ENCODE data around the gene SLC52A1. TPM values are rescaled to one million over a fixed set of nuclear protein-coding genes. Genes with fewer than 3 reads are reported as not detected.

SLC52A1 gene
- total RNA-seq, 1 donor from 2014 or later, result not detected

GRCh38 chr17:4998027-4998731 lies 37.0 kb downstream of the SLC52A1 start:
- ATAC-seq (peak; percentile 1), DNase-seq (ENCODE audit: low spot score) (peak; percentile 73)
- intact Hi-C loops (cut with DNase I), result no loop called here

- peak; percentile 96 for DNase-seq (ENCODE audit: low spot score)
- ATAC-seq, result peak; percentile 97
- intact Hi-C loops (cut with DNase I), result no loop called here
Observed at GRCh38 chr17:4997302-4998026, 37.8 kb downstream of the SLC52A1 start, which contains the start of the genes INCA1 and KIF1C. TSS of gene INCA1 (minus strand) at chr17:4997522. CDS start at chr17:4994437, 3,085 bp downstream. TSS of gene KIF1C (plus strand) at chr17:4997950. CDS start at chr17:5000247, 2,297 bp downstream.

GRCh38 chr17:4994081-4994595 lies 41.1 kb downstream of the SLC52A1 start:
- intact Hi-C loops (cut with DNase I), result no loop called here
- ATAC-seq (no peak), DNase-seq (ENCODE audit: low spot score) (no peak)

GRCh38 chr17:4987767-4988567 lies 47.3 kb downstream of the SLC52A1 start:
- DNase-seq (ENCODE audit: low spot score), result peak; percentile 67
- intact Hi-C loops (cut with DNase I), result no loop called here
- peak; percentile 69 for ATAC-seq

DNA sequence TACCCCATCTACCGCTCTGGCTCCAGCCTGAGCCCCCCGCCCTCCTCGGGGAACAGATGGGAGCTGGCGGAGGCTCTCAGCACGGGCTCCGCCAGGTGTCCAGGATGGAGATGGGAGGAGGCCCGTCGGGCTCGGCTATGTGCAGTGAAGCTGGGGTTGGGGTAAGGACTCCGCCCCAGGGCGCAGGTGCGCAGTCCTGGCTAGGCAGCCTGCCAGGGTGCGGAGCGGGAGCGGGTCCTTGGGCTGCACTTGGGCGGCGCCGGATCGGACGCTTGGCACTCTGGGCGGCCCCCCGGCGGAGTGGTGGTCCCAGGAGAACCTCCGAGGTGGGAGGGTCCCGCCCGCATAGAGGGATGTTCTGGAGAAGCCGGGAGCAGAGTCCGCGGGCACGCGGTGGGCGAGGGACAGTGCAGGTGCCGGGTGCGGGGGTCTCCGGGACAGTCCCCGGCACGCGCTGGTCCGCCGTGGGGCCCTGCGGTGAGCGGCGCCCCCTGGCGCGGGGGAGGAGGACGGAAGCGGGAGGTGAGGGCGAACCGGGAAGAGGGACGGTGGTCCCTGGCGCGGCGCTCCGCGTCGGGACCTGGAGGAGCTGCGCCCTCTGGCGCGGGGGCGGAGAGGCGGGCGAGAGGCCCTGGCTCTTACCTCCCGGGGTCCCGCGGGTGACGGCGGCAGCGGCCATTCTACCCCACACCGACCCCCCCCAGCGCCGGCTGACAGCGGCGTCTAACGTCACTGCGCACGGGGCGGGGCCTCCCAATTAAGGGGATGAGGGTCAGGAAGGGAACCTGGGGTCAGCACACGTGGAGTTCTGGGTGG lies 48.1 kb downstream of the SLC52A1 start, which contains the start of gene CAMTA2:
TSS of gene CAMTA2 (minus strand) at position 725 of the 816 bp plus-strand sequence. CDS start 1,453 bp downstream, outside the sequence.
- peak; percentile 96 for DNase-seq (ENCODE audit: low spot score)
- ATAC-seq, result peak; percentile 97
- intact Hi-C loops (cut with DNase I), result no loop called here

DNA sequence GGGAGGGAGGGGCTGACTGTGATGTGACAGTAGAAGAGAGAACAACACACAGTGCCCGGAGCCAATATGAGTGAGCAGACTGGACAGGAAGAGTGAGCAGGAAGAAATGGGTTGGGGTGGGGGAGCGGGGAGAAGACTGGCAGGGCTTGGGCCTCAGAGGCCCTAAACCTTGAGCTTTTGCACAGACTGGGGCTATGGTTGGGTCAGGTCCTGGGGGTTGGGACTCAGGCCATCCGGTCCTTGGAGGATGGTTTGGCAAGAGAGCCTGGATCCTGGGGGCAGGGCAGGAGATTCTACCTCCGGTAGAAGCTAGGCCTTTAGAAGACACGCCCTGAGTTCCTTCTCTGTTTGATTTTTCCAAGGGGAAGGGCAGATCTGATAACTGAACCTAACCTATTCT lies 48.8 kb downstream of the SLC52A1 start:
- ATAC-seq, result peak; percentile 2
- intact Hi-C loops (cut with DNase I), result no loop called here
- DNase-seq (ENCODE audit: low spot score), result no peak

Other genes with a start within 250 kb of the SLC52A1 start
- 5.4 TPM for gene VMO1, start 249.1 kb downstream of the SLC52A1 start, total RNA-seq
- gene GLTPD2, start 246.5 kb downstream of the SLC52A1 start, total RNA-seq, result not detected
- 70.7 TPM for gene PSMB6, start 239.3 kb downstream of the SLC52A1 start, total RNA-seq
- gene PLD2, start 228.3 kb downstream of the SLC52A1 start, total RNA-seq, result 47.0 TPM
- 95.0 TPM for gene MINK1, start 202.1 kb downstream of the SLC52A1 start, total RNA-seq
- gene C17orf107, start 135.9 kb downstream of the SLC52A1 start, total RNA-seq, result 2.4 TPM
- gene CHRNE, start 132.3 kb downstream of the SLC52A1 start, total RNA-seq, result 2.3 TPM
- not detected for gene GP1BA, start 103.1 kb downstream of the SLC52A1 start, total RNA-seq
- 28.3 TPM for gene SLC25A11, start 95.4 kb downstream of the SLC52A1 start, total RNA-seq
- 76.5 TPM for gene RNF167, start 95.2 kb downstream of the SLC52A1 start, total RNA-seq
- 234 TPM for gene PFN1, start 86.9 kb downstream of the SLC52A1 start, total RNA-seq
- 5.1 TPM for gene ENO3, start 84.3 kb downstream of the SLC52A1 start, total RNA-seq
- gene SPAG7, start 67.6 kb downstream of the SLC52A1 start, total RNA-seq, result 50.8 TPM
- gene CAMTA2, start 47.8 kb downstream of the SLC52A1 start, total RNA-seq, result 62.9 TPM
- 1.6 TPM for gene INCA1, start 37.9 kb downstream of the SLC52A1 start, total RNA-seq
- 143 TPM for gene KIF1C, start 37.5 kb downstream of the SLC52A1 start, total RNA-seq
- 6.6 TPM for gene ZFP3, start 43.0 kb upstream of the SLC52A1 start, total RNA-seq
- gene ZNF232, start 76.5 kb upstream of the SLC52A1 start, total RNA-seq, result 10.0 TPM
- 0.31 TPM for gene USP6, start 80.6 kb upstream of the SLC52A1 start, total RNA-seq
- 16.5 TPM for gene ZNF594, start 156.4 kb upstream of the SLC52A1 start, total RNA-seq
- 4.9 TPM for gene SCIMP, start 199.4 kb upstream of the SLC52A1 start, total RNA-seq
- 49.1 TPM for gene RABEP1, start 246.9 kb upstream of the SLC52A1 start, total RNA-seq

Measured in sciatic nerve (tissue), 2 donors.